ENCODE results near the gene UNC5B.

UNC5B gene

DNA sequence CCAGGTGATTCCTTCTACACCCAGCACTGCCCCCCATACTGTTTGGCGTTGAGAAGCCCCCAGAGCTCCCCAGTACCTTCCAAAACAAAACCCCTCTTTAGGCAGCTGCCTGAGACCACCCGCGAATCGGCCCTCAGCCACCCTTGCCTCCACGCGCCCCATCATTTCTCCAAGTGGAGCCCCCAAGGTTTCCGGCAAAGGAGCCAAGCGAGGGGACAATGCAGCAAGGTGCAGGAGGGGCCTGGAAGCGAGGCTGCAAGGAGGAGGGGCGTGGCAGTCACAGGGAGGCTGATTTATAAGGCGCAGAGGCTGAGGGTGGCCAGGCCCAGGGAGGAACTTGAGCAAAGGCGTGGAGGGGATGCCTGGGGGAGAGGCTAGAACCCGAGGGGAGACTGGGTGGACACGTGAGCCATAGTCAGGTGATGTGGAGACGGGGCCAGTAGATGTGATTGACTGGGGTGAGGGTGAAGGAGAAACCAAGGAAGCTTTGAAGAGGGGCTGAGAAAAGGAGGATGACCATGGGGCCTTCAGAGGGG lies 122.9 kb downstream of the UNC5B start:
- no peak for TF ChIP-seq GATA1 (IDR thresholded peaks at IDR 0.05; ENCODE audit: low read depth, low read length)
- TF ChIP-seq POLR2A (IDR thresholded peaks at IDR 0.05; ENCODE audit: low read length) = no peak

DNA sequence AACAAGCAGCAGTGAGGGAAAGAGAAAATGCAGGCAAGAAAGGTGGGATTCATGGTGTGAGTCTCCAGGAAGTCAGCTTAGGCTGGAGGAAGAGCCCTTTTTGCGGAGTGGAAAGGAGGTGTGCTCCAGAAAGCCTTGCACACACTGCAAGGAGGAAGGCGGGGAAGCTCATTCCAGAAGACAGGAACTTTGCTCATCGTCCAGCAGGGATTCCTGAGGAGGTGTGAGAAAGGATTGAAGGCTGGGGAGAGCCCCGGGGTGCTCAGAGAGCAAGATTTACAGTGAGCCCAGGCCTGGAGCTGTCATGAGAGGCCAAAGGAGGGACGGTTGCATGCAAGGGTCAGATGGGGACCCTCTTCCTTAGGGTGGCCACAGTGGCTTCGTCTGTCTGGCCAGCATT lies 124.3 kb downstream of the UNC5B start:
- TF ChIP-seq GATA1 (IDR thresholded peaks at IDR 0.05; ENCODE audit: low read depth, low read length) (no peak), POLR2A (IDR thresholded peaks at IDR 0.05; ENCODE audit: low read length) (no peak)
- no peak for DNase-seq

More for the DNA sequence above, 122.9 kb downstream of the UNC5B start:
- no peak for DNase-seq

DNA sequence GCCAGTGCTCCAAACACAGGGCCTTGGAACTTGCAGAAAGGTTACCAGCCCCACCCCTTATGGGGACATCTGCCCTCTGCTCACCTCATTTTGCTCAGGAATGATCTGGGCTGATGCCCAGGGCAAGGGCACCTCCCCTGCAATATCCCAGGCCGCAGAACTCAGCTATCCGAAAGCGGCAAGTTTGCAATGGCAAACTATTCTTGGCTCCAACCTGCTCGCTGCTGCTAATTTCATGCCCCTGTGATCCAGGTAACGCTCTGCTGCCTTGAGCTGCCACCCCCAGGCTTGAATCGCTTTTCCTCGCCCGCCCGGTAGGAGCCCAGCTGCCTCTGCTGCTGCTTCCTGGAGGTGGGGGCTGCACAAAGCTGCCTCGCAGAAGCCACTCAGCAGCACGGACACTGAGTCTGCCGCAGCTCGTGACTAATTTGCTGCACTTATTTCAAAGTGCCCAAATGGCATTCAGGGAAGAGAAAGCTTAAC lies 124.9 kb downstream of the UNC5B start:
- TF ChIP-seq GATA1 (IDR thresholded peaks at IDR 0.05; ENCODE audit: low read depth, low read length) (no peak), POLR2A (IDR thresholded peaks at IDR 0.05; ENCODE audit: low read length) (no peak)
- no peak for DNase-seq

DNA sequence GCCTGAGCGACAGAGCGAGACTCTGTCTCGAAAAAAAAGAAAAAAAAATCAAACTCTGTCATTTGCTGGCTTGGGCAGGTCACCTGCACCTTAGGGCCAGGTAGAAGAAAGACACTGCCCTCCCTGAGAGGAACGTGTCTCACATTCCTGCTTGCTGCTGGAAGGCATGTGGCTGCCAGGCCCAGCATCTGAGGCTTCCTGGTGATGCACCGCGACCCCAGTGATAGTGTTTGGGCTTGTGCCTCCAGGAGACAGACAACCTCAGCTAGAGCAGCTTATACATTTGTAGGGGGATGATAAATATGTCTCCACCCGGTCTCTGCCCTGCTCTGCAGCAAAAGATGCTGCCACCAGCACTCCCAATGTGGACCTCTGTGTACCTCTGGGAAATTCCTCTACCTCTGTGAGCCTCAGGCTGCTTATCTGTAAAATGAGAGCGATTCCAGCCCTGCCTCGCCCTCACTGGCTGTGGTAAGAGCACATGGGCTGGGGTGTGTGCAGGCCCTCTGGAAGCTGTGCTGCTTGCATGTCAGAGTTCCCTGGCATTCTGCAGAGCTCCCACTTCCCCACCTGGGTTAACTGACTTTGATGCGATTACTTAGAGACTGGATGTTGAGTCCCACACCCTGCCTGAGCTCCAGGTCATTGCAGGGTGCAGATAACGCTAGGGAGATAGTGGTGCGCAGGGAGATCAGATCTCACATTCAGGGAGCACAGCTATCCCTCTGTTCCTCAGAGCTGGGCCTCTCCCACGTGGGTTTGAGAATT lies 126.5 kb downstream of the UNC5B start:
- peak; percentile 43 to 63 for DNase-seq
- TF ChIP-seq POLR2A (IDR thresholded peaks at IDR 0.05; ENCODE audit: low read length) (no peak), GATA1 (IDR thresholded peaks at IDR 0.05; ENCODE audit: low read depth, low read length) (no peak)

DNA sequence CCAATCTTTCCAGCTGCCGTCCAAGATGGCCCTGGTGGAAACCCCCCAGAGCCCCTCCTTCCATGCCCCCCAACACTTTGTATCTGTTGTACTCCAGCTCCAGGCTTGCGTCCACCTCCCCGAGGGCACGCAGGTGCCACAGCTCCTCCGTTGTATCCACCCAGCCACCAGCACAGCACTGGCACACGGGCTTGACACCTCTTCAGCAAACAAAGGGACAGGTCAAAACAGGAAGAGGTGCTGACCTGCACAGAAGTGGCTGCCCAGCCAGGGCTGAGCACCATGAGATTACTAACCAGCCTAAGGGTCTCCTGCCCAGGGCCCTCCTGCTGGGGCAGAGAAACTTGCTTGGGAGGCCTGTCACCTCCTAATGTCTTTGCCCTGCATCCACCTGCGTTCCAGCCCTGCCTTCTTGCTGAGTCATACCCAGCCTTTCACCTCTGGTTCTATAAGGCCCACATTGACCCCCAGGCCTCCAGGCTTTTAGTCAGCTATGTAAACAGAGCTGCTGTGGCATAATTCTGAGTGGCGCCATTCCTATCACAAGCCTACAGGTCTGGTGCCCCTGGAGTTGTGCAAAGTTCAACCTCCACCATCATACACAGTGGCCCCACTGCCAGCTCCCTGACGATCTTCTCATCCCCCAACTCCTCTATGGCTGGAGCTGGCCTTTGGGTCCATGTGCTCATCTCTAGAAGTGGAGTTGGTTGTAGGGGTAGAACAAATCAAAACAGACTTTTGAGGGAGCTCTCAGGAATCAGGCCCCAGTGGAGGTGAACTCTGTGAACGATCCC lies 127.6 kb downstream of the UNC5B start:
- DNase-seq = no peak

DNA sequence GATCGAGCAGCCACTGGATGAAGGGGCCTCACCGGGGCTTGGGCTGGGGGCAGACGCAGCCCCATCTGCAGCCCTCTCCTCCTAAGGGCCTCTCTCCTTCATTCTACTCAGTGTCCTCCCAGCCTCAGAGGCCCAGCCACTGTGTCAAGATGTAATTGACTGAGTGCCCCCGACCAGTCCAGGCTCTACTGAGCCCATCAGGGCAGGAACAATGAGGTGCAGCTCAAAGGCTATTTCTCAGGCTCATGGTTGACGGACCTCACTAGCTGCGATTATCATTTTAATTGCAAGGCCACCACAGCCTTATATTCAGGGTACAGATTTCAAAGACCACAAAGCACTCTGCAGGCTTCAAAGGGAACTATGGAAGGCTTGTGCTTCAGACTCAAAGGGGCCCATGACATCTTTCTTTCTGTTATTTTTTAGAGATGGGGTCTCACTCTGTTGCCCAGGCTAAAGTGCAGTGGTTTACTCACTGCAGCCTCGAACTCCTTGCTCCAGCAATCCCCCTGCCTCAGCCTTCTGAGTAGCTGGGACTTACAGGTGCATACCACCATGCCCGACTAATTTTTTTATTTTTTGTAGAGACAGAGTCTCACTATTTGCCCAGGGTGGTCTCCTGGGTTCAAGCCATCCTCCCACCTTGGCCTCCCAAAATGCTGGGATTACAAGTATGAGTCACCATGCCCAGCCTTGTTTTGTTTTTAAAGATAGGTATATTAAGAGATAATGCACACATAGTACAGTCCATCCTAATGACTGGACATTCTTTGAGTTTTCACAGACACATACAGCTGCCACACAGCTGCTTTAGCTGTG lies 130.4 kb downstream of the UNC5B start:
- DNase-seq = no peak
- TF ChIP-seq GATA1 (IDR thresholded peaks at IDR 0.05; ENCODE audit: low read depth, low read length) (no peak), POLR2A (IDR thresholded peaks at IDR 0.05; ENCODE audit: low read length) (no peak)

More for the DNA sequence above, 127.6 kb downstream of the UNC5B start:
- TF ChIP-seq GATA1 (IDR thresholded peaks at IDR 0.05; ENCODE audit: low read depth, low read length) (no peak), POLR2A (IDR thresholded peaks at IDR 0.05; ENCODE audit: low read length) (no peak)

DNA sequence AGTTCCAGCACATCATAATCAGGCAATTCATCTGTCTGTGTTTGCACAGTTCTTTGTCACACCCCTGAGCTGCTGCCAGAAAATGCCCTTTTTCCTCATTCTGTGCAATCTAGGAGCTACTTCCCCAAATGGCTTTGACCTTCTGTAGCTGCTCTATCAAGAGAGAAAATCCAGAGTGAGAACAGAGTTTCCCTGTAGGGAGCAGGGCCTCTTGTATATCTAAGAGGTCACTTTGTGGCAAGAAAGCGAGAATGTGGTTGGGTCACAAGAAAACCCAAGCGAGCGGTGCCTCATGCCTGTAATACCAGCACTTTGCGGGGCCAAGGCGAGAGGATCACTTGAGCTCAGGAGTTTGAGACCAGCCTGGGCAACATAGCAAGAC lies 131.0 kb downstream of the UNC5B start:
- peak; percentile 10 to 33 for DNase-seq
- TF ChIP-seq GATA1 (IDR thresholded peaks at IDR 0.05; ENCODE audit: low read depth, low read length) = no peak
- no peak for TF ChIP-seq POLR2A (IDR thresholded peaks at IDR 0.05; ENCODE audit: low read length)

DNA sequence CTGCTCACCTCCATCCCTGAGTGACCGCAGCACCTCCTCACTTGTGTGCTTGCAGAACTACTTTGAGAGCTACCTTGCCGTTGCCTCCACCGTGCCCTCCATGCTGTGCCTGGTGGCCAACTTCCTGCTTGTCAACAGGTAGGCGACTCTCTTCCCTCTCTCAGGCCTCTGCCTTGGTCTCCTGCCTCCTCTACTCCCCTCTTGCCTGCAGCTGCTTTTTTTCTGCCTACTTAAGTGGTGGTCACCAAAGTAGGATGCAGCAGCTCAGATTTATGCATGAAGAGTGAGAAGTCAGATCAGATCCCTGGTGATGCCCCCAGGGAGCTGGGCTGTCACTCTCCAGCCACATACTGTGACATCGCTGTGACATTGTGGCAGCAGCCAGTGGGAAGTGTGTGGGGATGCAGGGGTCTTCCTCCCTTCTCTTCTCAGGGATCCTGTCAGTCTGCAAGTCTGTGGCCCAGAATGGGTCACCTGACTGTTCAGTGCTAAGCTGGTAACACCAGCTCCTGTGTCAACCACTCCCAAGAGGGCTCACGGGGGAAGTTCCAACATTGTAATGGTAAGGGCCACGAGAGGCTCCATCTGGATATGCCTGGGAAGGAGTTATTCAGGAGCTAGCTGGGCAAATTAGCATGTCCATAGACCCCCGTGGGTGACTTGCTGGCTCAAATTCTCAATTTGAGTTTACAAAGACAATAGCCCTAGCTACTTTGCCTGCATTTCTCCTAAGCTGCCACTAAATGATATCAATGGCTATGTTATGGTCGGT lies 132.0 kb downstream of the UNC5B start:
- TF ChIP-seq GATA1 (IDR thresholded peaks at IDR 0.05; ENCODE audit: low read depth, low read length) (no peak), POLR2A (IDR thresholded peaks at IDR 0.05; ENCODE audit: low read length) (no peak)

DNA sequence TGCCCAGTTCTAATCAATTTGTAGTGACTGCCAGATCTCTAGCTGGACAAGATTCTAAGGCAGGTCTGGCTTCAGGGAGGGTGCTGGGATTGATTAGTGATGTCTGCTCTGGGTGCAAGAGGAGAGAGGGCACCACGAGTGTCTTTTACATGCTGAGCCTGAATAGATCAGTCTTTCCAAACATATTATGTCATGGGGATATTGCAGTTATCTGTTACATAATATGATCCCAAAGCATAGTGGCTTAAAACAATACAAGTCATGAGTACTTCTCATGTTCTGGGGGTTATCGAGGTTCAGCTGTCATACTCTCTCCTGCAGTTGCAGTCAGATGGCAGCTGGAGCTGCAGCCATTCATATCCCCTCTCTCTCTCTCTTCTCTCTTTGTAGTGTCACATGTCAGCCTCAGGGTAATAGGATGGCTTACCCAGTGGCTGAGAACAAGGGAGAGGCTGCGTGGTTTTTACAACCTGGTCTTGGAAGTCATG lies 132.7 kb downstream of the UNC5B start:
- no peak for DNase-seq
- no peak for TF ChIP-seq POLR2A (IDR thresholded peaks at IDR 0.05; ENCODE audit: low read length)
- TF ChIP-seq GATA1 (IDR thresholded peaks at IDR 0.05; ENCODE audit: low read depth, low read length) = no peak

More for the DNA sequence above, 132.0 kb downstream of the UNC5B start:
- no peak for DNase-seq

DNA sequence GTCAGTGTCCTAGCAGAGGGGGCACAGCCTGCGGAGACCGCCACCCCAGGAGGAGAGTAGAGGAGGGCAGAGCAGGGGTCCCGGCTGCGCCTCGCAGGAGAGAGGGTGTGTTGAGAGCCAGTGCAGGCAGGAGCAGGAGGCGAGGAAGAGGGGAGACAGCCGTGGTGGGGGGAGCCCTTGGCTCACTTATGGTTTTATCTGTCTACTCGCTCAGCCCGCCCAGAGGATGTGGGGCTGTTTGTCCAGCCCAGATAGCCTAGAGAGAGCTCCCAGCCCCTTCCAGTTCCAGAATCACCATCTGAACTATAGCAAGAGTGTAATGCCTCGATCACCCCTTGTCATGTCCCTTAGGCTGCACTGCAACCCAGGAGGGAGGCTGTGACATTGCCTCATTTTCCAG lies 133.3 kb downstream of the UNC5B start:
- TF ChIP-seq POLR2A (IDR thresholded peaks at IDR 0.05; ENCODE audit: low read length) = no peak
- TF ChIP-seq GATA1 (IDR thresholded peaks at IDR 0.05; ENCODE audit: low read depth, low read length) = no peak

DNA sequence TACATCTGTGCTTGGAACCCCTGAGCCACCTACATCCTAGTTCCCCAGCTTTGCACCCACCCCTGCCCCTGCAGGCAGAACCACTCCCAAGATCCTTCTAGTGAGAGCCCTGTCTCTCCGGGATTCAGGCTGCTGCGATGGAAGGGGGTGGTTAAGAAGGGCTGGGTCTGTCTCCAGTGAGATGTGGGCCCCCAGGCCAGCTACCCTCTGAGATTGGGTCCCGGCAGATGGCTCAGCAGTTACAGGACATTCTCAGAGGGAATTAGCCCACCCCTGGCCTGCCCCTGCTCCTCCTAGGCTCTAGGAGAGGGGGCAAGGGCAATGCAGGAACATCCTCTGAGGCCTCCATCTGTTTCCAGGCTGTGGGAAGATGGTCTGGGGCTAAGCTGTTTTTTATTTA lies 134.4 kb downstream of the UNC5B start:
- no peak for TF ChIP-seq POLR2A (IDR thresholded peaks at IDR 0.05; ENCODE audit: low read length)
- no peak for TF ChIP-seq GATA1 (IDR thresholded peaks at IDR 0.05; ENCODE audit: low read depth, low read length)

More for the DNA sequence above, 133.3 kb downstream of the UNC5B start:
- DNase-seq = peak in 1 of 2 experiments; percentile 9

DNA sequence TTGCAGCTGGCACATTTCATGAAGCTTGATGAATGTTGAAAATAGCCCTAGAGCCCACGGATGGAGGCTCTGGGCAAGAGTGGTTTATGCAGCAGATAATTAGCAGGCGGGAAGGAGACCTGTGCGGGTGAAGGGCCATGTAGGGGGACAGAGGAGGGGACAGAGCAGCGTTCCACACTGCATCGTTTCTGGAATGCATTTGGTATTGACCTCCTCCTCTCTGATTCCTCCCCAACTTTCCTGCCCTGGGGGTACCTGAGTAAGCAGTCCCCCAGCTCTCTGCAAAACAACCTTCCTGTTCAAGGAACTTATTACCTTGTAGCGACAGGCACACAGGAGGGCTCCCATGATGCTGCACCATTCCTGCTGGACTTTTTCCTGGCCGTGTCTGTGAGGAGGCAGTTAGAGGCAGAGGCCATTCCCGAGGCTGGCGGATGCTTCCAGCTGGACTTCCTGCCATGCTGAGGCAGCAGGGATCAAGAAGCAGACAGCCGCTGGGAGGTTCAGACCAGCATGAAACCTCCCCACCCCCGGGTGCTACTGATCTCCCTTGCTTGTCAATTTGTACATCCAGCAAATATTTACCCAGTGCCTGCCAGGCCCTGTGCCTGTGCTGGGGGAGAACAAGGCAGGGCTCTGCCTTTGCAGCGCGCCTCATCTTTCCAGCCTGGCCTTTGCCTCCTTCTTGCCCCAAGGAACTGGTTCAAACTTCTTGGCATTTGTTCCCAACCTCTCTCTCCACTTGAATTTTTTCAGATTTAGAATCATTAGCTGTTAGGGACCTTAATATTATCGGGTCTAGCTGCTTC lies 135.4 kb downstream of the UNC5B start:
- no peak for DNase-seq
- TF ChIP-seq POLR2A (IDR thresholded peaks at IDR 0.05; ENCODE audit: low read length) (no peak), GATA1 (IDR thresholded peaks at IDR 0.05; ENCODE audit: low read depth, low read length) (no peak)

More for the DNA sequence above, 134.4 kb downstream of the UNC5B start:
- DNase-seq = no peak
